GM12878 (cell line): ENCODE results near the gene RIPOR3. TPM values are rescaled to one million over a fixed set of nuclear protein-coding genes. Genes with fewer than 3 reads are reported as not detected.

Experiments
- ATAC-seq: fragments of 200-7000 bp; cut with Tn5 transposase; 3 replicates; pipeline ENCODE4 v1.9.1; 2020; ENCODE audit warnings: mild to moderate bottlenecking, moderate library complexity
- BruUV-seq: library from RNA; stranded (reverse); fragments of 400-500 nt; replicated peaks from 2 replicates; lab custom pipeline; 2021; lab: Mats Ljungman, UMichigan
- CTCF ChIA-PET: fragments of 300-600 bp; sonication (Branson Sonifier 250); formaldehyde crosslinking; extraction: SDS; loops from one replicate; lab custom pipeline; 2021; ENCODE audit warnings: inconsistent platforms; lab: Yijun Ruan, JAX
- POLR2A ChIA-PET: fragments of 350-600 bp; formaldehyde crosslinking; extraction: SDS; loops from one replicate; lab custom pipeline; 2021; ENCODE audit warnings: inconsistent platforms; lab: Charles Lee
- RAD21 ChIA-PET: fragments of 300-600 bp; sonication (Branson Sonifier 250); formaldehyde crosslinking; loops from one replicate; lab custom pipeline; 2023; ENCODE audit warnings: antibody characterized with exemption; ENCODE audit not compliant: unreplicated experiment; lab: Charles Lee
- SMC1A ChIA-PET: fragments of 300-600 bp; sonication (Branson Sonifier 250); formaldehyde crosslinking; loops from one replicate; lab custom pipeline; 2023; ENCODE audit not compliant: unreplicated experiment, uncharacterized antibody; lab: Charles Lee
- DNase-seq: peaks from one replicate; pipeline ENCODE4 v3.0.0-alpha.2; 2011; ENCODE audit warnings: low read depth, low spot score
- FAIRE-seq: peaks from 3 replicates; lab custom pipeline; 2011; peaks lifted over from hg19 to GRCh38; lab: Jason Lieb, UNC
- H2AFZ ChIP-seq: 2 replicates; pipeline ENCODE4 v1.6.0; 2011; ENCODE audit warnings: low read depth, low read length, control low read depth; ENCODE audit not compliant: control insufficient read depth
- H3K27ac ChIP-seq: 2 replicates; pipeline ENCODE4 v1.5.1; 2011; ENCODE audit warnings: control low read depth; ENCODE audit not compliant: control insufficient read depth, insufficient read depth
- H3K27me3 ChIP-seq, 2 experiments: replicated peaks in 1 of 2; 2 replicates each; pipeline versions ENCODE4 v1.6.0 to v1.6.1; 2011; ENCODE audit warnings: low read length in 1 of 2; ENCODE audit not compliant: control insufficient read depth in 2 of 2, insufficient read depth in 2 of 2
- H3K36me3 ChIP-seq, 2 experiments: 2 replicates each; pipeline ENCODE4 v1.5.1; 2011; ENCODE audit warnings: low read length in 1 of 2; ENCODE audit not compliant: control insufficient read depth in 2 of 2, insufficient read depth in 2 of 2
- H3K4me1 ChIP-seq: 2 replicates; pipeline ENCODE4 v1.6.1; 2011; ENCODE audit warnings: mild to moderate bottlenecking, low read length, moderate library complexity, mixed read lengths; ENCODE audit not compliant: control insufficient read depth, insufficient read depth
- H3K4me2 ChIP-seq: 2 replicates; pipeline ENCODE4 v1.6.0; 2011; ENCODE audit warnings: control low read depth; ENCODE audit not compliant: control insufficient read depth, insufficient read depth
- H3K4me3 ChIP-seq: fragments of 200-600 bp; sonication (generic); 2 replicates; pipeline ENCODE4 v1.5.1; 2016
- H3K79me2 ChIP-seq: 2 replicates; pipeline ENCODE4 v1.6.0; 2011; ENCODE audit warnings: low read length; ENCODE audit not compliant: control insufficient read depth, insufficient read depth
- H3K9ac ChIP-seq: 2 replicates; pipeline ENCODE4 v1.8.0; 2011; ENCODE audit warnings: low read length, control low read depth, mixed read lengths; ENCODE audit not compliant: control insufficient read depth, insufficient read depth
- H3K9me3 ChIP-seq: replicated peaks from 3 replicates; pipeline ENCODE4 v1.5.1; 2011; ENCODE audit warnings: mild to moderate bottlenecking, low read length; ENCODE audit not compliant: control insufficient read depth, insufficient read depth
- H4K20me1 ChIP-seq: 2 replicates; pipeline ENCODE4 v1.6.0; 2011; ENCODE audit not compliant: control insufficient read depth, insufficient read depth
- ATF7 ChIP-seq: fragments of 450-650 bp; IDR thresholded peaks from 2 replicates; pipeline ENCODE4 v1.6.1; 2016; ENCODE audit warnings: low read depth, mild to moderate bottlenecking
- BHLHE40 ChIP-seq, 2 experiments: fragments of 450-650 bp in 1 of 2; IDR thresholded peaks; 2 replicates each; pipeline ENCODE4 v1.6.1; 2011 to 2017; ENCODE audit warnings: low read depth in 2 of 2, borderline replicate concordance in 1 of 2, improper control_type of control experiment in 1 of 2, low read length in 1 of 2, mild to moderate bottlenecking in 1 of 2
- EGR1 ChIP-seq, 2 experiments: IDR thresholded peaks; 1 replicate in 1 of 2; 2 replicates in 1 of 2; pipeline ENCODE4 v1.6.1; 2011 to 2012; ENCODE audit warnings: low read depth in 2 of 2, low read length in 2 of 2, borderline replicate concordance in 1 of 2, mild to moderate bottlenecking in 1 of 2, moderate library complexity in 1 of 2
- POLR2AphosphoS2 ChIP-seq: IDR thresholded peaks from 2 replicates; pipeline ENCODE4 v1.6.1; 2011; ENCODE audit warnings: low read depth, mild to moderate bottlenecking, low read length, improper control_type of control experiment, moderate library complexity
- WGBS: methylation state at CpG from one replicate; pipeline ENCODE4 v1.1.6; 2016; ENCODE audit warnings: low lambda C conversion rate; ENCODE audit not compliant: insufficient replicate concordance, insufficient coverage; ENCODE audit errors: missing lambda C conversion rate; 5-methylcytosine and 5-hydroxymethylcytosine counted together
- in situ Hi-C: fragments of 300-500 bp; cut with MboI; formaldehyde crosslinking; loops from 9 replicates; pipeline ENCODE4 v1.14.3; 2018; ENCODE audit warnings: mixed read lengths
- intact Hi-C: fragments of 100-400 bp; cut with micrococcal nuclease; formaldehyde crosslinking; loops from one replicate; pipeline ENCODE4 v1.14.2; 2022; ENCODE audit not compliant: unreplicated experiment
- polyA plus RNA-seq, 11 experiments: library from polyadenylated mRNA; depleted of rRNA in 4 of 11; unstranded in 6 of 11; stranded (reverse) in 5 of 11; fragments of >200 nt; fragmentation: Nextera tagmentation in 4 of 11; fragmentation: Illumina TruSeq in 1 of 11; extraction: Ambion mirVana in 4 of 11; extraction: Trizol in 1 of 11; gene quantifications; 1 replicate in 1 of 11; 2 replicates in 10 of 11; pipeline versions ENCODE4 v1.2.1 to v1.2.3, GENCODE V29; 2011 to 2016; ENCODE audit warnings: inconsistent platforms in 2 of 11, missing spikeins in 2 of 11, low read depth in 1 of 11
- total RNA-seq, 4 experiments: library from RNA; depleted of rRNA in 3 of 4; stranded (reverse); fragments of >200 nt in 3 of 4; fragmentation: Illumina TruSeq in 1 of 4; extraction: Trizol in 1 of 4; gene quantifications; 2 replicates each; pipeline versions ENCODE4 v1.2.1 to v1.2.3, GENCODE V29; 2013 to 2021
- TF ChIP-seq, protein P1 (sequence below): fragments of 450-650 bp; IDR thresholded peaks from 2 replicates; pipeline ENCODE4 v1.6.1; 2017; ENCODE audit warnings: mild to moderate bottlenecking, low read depth, inconsistent platforms; ENCODE audit not compliant: poor library complexity, severe bottlenecking
- TF ChIP-seq, protein P2 (sequence below): fragments of 150-350 bp; IDR thresholded peaks from 2 replicates; pipeline ENCODE4 v1.6.1; 2014; ENCODE audit warnings: mild to moderate bottlenecking, low read depth, low read length

The RIPOR3 gene
- total and polyA plus RNA-seq, 10 of the 15 experiments (the other 5 are each of a cell fraction or from before 2014, with no cell fraction given): 0.04 to 0.55 (median 0.12) TPM; not detected in 6

DNA sequence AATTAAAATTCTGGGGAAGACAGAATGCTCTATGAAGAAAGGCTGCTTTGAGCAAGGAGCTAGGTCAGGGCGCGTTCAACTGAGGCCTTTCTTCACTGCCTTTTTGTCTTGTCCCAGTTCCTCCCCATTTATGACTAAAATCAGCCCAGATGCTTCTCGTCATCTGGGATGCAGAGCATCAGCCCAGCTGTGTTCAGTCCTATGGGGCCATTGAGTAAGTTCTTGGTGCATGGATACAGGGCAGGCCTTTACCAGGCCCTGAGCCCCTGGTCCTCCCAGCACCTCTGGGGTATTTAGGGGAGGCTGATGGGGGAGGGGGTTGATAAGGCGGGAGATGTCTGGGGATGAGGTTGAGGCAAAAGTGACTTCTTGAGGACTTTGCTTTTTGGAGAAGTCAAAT lies 125.5 kb downstream of the RIPOR3 start:
- RAD21 ChIA-PET: interaction anchor here (1.3 kb wide), 1 partner anchor 62 kb away, joined by 3 read pairs; no protein-coding TSS in a partner anchor
- Histone ChIP-seq H4K20me1 (no peaks in the 10 kb centered on the region; the same call in 1 of the 2 replicates), H3K9me3 (no peaks in the 10 kb centered on the region), H3K4me1 (peaks cover 25% of the 10 kb centered on the region), H3K27me3 (no peaks in the 10 kb centered on the region), H3K36me3 (peaks cover 21 to 50% of the 10 kb centered on the region in 2 experiments), H3K4me2 (no peak overlapping the region), H3K9ac (no peak overlapping the region), H3K4me3 (no peak overlapping the region), H2AFZ (no peak overlapping the region), H3K79me2 (peaks cover 12% of the 10 kb centered on the region), H3K27ac (no peak overlapping the region)
- WGBS: 96% methylated on average over 4 of the region's 4 CpGs
- in situ Hi-C loops: no loop called here
- intact Hi-C loops: no loop called here
- SMC1A ChIA-PET: interaction anchor here (73.1 kb wide), 1 partner anchor 57 kb away, joined by 2799 read pairs; the partner anchor contains the start of gene PTPN1
- no peak for FAIRE-seq
- TF ChIP-seq EGR1 (IDR thresholded peaks at IDR 0.05; ENCODE audit: borderline replicate concordance in 1 of 2, low read depth in 2 of 2, low read length in 2 of 2): no peak
- TF ChIP-seq, protein P1, sequence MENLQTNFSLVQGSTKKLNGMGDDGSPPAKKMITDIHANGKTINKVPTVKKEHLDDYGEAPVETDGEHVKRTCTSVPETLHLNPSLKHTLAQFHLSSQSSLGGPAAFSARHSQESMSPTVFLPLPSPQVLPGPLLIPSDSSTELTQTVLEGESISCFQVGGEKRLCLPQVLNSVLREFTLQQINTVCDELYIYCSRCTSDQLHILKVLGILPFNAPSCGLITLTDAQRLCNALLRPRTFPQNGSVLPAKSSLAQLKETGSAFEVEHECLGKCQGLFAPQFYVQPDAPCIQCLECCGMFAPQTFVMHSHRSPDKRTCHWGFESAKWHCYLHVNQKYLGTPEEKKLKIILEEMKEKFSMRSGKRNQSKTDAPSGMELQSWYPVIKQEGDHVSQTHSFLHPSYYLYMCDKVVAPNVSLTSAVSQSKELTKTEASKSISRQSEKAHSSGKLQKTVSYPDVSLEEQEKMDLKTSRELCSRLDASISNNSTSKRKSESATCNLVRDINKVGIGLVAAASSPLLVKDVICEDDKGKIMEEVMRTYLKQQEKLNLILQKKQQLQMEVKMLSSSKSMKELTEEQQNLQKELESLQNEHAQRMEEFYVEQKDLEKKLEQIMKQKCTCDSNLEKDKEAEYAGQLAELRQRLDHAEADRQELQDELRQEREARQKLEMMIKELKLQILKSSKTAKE: no peak
- POLR2A ChIA-PET: interaction anchor here (0.6 kb wide), 1 partner anchor 86 kb away, joined by 4 read pairs; no protein-coding TSS in a partner anchor
- no peak for DNase-seq
- CTCF ChIA-PET: interaction anchor here (1.1 to 2.0 kb wide), 3 partner anchors 53 to 62 kb away, joined by 4 to 6 read pairs (median 4); no protein-coding TSS in a partner anchor
- no TSS peak for BruUV-seq
- ATAC-seq: no peak

DNA sequence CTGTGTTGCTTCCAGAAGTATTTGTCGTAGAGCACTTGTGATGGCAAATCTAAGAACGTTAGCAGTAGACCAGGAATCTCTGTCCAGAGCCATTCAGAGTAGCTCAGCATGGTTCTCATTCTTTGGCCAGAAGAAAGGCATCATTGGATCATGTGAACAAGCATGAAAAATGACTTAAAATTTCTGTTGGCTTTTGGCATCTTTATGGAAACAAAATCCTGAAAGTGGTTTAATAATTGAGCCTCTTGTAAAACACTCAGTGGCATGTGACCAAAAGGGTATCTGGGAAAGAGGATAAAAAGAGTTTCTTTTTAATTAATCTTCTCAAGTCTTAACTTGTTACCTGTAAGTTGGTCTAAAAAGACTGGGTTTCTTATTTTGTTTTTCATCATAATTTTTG lies 126.0 kb downstream of the RIPOR3 start:
- no peak overlapping the region for H3K9ac ChIP-seq
- no peaks in the 10 kb centered on the region for H3K9me3 ChIP-seq
- H4K20me1 ChIP-seq: no peaks in the 10 kb centered on the region
- H3K79me2 ChIP-seq: peaks cover 13% of the 10 kb centered on the region
- intact Hi-C loops: no loop called here
- FAIRE-seq: no peak
- peaks cover 20 to 50% of the 10 kb centered on the region in 2 experiments for H3K36me3 ChIP-seq
- no peak overlapping the region for H3K27ac ChIP-seq
- TF ChIP-seq POLR2AphosphoS2 (no peak), ATF7 (no peak), BHLHE40 (IDR thresholded peaks at IDR 0.05; ENCODE audit: borderline replicate concordance in 1 of 2, low read depth in 2 of 2, low read length in 1 of 2) (no peak)
- TF ChIP-seq, protein P2, sequence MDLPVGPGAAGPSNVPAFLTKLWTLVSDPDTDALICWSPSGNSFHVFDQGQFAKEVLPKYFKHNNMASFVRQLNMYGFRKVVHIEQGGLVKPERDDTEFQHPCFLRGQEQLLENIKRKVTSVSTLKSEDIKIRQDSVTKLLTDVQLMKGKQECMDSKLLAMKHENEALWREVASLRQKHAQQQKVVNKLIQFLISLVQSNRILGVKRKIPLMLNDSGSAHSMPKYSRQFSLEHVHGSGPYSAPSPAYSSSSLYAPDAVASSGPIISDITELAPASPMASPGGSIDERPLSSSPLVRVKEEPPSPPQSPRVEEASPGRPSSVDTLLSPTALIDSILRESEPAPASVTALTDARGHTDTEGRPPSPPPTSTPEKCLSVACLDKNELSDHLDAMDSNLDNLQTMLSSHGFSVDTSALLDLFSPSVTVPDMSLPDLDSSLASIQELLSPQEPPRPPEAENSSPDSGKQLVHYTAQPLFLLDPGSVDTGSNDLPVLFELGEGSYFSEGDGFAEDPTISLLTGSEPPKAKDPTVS: no peak
- no peak overlapping the region for H2AFZ ChIP-seq
- CTCF ChIA-PET: interaction anchor here (1.1 to 2.0 kb wide), 2 partner anchors 52 to 54 kb away, joined by 4 read pairs; no protein-coding TSS in a partner anchor
- H3K27me3 ChIP-seq: no peaks in the 10 kb centered on the region
- WGBS: 73% methylated on average over 2 of the region's 2 CpGs
- POLR2A ChIA-PET: no interaction called here
- BruUV-seq: no TSS peak
- RAD21 ChIA-PET: interaction anchor here (1.3 kb wide), 1 partner anchor 61 kb away, joined by 3 read pairs; no protein-coding TSS in a partner anchor
- H3K4me3 ChIP-seq: no peak overlapping the region
- no peak for DNase-seq
- H3K4me2 ChIP-seq: no peak overlapping the region
- no peak for ATAC-seq
- in situ Hi-C loops: no loop called here
- SMC1A ChIA-PET: interaction anchor here (73.1 kb wide), 1 partner anchor 56 kb away, joined by 2799 read pairs; the partner anchor contains the start of gene PTPN1
- H3K4me1 ChIP-seq: peaks cover 24% of the 10 kb centered on the region
